HG03442 (cell line): ENCODE results near the gene PPFIA2.
"Not testable (repeated sequence)": the region's sequence is repeated elsewhere in the genome, so short reads cannot be mapped to it uniquely, and the experiment has no call there.

Experiments used
- ATAC-seq: cut with Tn5 transposase; IDR thresholded peaks from one replicate; pipeline ENCODE4 v1.9.1; 2021; ENCODE audit warnings: mild to moderate bottlenecking, moderate library complexity; ENCODE audit not compliant: unreplicated experiment

Gene PPFIA2

DNA sequence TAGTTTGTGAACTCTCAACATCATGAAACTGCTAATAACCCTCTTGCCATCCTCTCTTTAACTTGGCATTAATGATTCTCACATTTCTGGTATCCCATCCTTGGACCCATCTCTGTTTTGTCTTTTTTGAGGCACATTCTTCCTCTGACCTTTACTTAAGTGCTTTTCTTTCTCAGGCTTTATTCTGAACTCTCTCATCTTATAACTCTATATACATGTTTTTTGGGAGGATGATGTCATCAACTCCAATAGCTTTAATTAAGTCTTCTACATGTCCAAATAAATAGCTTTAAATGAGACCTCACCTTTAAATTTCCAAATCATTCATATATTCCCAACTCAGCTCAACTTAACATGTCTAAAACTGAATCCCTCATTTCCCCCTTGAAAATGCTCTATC, 88.4 kb downstream of the PPFIA2 start:
- no peak for ATAC-seq

DNA sequence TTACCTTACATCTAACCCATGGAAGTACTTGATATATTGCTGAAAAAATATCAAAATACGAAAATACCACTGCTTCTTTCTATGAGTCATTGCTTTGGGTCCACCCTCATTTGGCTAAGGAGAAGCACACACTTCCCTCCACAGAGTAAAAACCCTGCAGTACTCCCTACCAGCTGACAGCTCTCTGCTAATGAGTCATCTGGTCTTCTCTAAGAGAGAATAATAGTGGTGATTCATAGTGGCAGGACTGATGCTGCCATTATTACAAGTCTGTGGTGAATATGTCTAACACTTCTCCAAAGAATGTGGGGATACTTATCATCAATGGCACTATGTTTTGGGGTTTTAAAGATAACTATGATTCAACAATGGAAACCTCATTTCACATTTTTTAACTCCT, 90.7 kb downstream of the PPFIA2 start:
- ATAC-seq = peak; percentile 100

DNA sequence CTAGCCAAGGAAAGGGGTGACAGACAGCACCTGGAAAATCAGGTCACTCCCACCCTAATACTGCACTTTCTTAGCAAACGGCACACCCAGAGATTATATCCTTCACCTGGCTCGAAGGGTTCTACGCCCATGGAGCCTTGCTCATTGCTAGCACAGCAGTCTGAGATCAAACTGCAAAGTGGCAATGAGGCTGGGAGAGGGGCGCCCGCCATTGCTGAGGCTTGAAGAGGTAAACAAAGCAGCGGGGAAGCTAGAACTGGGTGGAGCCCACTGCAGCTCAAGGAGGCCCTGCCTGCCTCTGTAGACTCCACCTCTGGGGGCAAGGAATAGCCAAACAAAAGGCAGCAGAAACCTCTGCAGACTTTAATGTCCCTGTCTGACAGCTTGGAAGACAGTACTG, 99.8 kb downstream of the PPFIA2 start:
- ATAC-seq = not testable (repeated sequence)

DNA sequence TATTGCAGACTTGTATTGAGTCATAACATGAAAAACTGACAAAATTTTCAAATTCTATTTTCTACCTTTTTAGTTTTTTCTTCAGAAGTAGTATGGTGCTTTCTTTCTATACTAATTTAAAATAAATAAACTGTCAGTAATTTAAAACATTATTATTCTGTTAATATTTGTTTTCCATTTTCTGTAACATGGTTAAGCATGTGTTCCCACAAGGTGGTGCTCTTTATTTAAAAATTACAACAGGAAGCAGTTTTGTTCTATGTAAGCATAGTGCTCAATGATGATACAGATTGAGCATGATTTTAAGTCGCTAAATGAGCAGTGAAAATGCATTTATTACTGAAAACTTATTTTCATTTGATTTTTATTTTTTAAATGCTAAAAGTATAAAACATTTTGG, 114.6 kb downstream of the PPFIA2 start:
- ATAC-seq = peak; percentile 67

DNA sequence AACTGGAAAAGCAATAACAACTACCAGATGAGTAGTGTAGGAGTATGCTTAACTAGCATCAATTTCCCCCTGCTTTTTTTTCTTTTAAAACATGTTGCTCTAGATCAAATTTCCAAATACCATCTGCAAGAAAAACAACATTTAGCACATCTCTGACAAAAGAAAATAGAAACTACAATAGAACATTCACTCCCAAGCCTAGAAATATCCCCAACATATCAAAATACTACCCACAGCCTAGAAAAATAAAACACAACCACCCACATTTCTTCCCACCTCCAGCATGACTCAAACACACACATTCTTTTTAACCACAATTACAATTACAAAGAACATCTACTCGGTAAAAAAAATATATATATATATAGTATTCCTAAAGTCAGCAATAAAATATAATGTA, 120.0 kb downstream of the PPFIA2 start:
- no peak for ATAC-seq

DNA sequence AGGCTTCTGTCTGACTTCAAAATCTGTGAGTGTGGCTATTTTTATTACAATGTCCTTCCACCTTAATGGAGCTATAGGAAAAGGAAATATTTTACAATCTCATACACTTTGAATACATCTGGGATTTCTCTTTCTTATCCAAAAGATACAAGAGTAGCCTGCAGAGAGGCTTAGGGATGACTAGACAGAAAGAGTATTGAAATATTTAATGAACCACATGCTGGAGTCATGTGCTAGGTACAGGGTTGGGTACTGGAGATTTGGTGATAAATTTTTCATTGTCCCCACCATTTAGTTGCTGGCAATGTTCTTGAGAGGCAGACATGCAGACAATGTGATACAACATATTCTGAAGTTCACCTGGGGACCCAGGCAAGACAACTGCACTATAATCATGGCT, 126.0 kb downstream of the PPFIA2 start:
- ATAC-seq = no peak

DNA sequence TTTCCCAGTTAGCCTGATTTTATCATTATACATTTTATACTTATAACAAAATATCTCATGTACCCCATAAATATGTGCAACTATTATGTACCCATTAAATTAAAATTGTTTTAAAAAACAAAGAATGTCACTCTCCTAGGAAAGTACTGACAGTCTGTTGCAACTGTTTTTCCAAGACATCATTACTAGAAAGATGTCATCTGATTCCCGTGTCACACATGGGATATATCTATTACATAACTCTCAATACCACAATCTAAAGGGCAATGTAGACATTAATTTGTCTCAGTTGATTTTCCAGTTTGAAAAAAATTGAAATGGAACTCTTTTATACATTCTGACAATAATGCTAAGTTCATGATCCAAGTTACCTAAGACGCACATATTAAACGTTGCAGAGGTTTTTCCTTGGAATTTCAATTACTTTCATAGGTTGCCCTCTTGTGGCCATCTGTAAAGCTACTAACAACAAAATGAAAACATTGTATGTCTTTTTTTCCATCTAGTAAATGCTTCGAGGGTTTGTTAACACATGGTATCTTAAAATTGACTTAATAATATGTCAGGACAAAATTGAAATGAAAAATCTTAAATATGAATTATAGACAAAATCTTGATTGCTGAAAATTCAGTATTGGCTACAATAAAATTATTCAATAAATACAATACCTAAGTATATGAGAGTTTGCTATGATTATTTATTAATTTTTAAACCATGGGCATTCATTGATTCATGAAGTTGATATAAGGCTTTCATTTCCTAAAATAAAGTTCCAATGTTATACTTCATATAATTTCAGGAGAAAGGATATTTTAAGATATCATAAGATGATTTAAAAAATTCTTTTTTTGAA, 131.6 kb downstream of the PPFIA2 start:
- no peak for ATAC-seq

DNA sequence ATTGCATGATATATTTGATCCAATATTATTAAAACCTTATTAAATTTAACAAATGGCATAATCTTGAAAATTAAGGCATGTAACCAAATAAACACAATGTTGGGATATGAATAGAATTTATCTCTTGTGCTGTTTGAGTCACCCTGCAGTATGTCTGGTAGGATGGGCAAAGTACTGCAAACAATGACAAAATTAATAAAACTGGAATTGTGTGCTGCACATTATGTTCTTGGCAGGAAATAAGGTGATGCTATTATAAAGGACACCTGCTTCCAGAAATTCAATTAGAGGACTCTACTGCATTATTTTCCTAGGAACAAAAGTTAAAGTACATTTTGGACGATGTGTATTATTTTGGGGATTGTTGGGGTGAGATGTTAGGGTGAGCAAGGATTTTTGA, 132.7 kb downstream of the PPFIA2 start:
- ATAC-seq = no peak

DNA sequence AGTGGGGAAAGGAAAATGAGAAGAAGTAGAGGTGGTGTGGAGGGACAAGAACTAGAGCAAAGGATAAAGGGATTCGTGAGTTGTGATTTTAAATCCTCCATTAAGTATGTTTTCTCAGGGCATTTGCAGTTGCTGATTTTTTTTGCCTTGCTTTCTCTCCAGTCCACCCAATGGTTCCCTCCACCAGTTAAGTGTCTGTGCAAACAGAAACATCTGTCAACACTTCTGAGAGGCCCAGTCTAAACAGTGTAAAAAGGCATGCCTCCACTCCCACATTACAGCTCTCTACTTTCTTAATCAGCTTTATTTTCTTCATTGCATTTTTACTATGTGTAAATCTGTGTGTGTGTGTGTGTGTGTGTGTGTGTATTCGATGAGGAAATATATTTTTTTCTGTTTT, 141.2 kb downstream of the PPFIA2 start:
- no peak for ATAC-seq

DNA sequence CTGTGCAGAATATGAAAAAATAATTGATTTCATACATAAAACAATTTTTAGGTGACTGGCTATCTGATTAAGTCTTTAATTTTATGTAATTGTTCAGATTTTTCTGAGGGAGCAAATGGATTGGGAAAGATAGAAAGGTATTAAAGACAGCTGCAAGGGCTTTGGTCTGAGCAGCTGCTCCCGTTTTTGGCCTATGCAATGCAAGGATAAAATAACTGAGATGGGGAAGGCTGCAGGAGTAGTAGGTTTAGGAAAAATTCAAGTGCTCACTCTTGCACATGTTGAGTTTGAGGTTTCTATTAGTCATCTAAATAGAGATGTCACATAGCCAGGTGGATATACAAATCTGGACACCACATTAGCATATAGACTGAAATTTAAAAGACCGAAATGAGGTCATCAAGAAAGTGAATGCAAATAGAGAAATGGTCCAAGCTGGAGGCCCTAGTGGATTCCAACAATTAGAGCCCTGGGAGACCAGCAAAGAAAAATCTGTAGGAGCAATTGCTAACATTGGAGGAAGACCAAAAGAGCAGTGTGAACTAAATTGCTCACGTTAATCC, 144.0 kb downstream of the PPFIA2 start:
- ATAC-seq = no peak

DNA sequence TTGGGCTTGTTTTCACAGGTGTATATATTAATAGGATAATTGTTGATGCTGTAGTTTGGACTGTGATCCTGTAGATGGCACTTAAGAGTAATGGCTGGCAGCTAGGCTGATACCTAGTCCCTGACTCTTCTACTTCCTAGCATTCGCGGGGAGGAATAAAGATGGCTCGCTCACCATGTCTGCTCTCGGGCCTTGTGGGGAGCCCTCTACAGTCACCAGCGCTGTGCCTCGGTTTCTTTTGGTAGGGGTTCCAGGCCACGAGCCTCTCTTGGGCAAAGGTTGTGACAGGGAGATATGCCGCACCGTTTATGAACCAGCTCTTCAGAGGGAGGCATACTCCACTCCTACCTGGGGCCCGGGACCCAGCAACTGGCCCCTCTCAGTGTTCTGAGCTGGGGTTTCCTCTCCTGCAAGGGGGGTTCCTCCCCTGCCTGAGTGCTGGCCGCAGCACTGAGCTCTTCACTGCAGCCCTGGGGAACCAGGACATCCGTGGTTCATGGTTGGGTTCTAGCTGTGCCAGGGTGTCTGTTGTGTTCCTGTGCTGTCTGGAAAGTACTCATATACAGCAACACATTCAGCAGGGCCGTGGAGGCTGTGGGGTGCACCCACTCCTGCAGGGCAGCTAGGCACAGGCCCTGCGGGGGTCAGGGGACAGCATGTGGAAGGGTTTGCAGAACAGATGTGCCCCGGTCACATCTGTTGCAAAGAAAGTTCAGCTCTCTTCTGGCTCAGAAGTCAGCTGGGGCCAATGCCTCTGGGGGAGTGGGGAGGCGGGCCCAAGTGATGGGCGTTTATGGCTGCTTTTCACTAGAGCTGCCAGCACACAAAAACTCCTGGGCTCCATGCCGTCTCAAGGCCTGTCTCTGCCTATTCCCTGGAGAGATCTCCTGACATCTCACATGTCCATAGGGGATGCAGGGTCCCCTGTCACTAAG, 147.9 kb downstream of the PPFIA2 start:
- ATAC-seq = peak; percentile 83

DNA sequence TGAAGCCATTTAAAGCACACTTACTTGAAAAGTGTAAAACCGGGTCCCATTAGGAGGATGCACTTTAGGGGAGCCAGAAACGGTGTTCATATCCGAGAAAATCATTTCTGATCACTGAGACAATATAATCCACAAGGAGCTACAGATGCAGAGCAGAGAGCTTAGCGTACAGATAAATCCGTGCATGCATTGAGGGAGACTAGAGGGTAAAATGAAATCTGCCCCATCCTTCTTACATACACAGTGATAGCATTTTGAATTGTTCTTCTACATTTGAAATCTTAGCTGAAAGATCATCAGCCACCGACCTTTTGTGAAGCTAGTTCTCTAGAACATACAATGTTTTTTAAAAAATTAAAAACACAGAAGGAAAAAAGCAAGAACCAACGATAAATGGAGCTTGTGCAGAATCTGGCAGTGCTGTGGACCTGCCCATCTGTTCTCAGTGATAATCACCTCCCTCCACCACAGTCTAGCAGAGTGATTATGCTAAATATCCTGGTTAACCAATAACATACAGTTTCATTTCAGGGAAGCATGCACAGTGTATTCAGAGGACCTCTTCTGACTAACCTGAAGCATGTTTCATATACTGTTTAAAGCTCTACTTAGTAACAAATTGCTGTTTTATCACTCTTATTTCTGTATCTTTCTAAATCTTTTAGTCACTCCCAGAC, 161.1 kb downstream of the PPFIA2 start:
- ATAC-seq = no peak

DNA sequence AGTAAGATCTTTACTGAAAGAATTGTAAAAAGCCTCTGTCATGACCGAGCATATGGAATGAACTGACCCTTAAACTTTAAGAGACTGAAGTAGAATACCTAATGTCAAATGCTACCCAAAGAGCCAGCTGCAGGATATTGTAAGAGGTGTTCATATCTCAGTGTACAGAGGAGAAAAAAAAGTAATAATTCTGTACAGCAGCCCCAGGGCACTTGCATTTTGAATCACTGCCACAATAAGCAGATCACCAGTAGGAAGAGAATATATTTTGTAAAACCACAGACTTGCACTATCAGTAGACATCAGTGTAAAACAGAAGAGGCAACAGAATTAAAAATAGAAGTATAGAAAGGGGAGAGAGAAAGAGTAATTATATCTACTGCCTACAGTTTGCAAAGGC, 162.6 kb downstream of the PPFIA2 start:
- ATAC-seq = no peak

DNA sequence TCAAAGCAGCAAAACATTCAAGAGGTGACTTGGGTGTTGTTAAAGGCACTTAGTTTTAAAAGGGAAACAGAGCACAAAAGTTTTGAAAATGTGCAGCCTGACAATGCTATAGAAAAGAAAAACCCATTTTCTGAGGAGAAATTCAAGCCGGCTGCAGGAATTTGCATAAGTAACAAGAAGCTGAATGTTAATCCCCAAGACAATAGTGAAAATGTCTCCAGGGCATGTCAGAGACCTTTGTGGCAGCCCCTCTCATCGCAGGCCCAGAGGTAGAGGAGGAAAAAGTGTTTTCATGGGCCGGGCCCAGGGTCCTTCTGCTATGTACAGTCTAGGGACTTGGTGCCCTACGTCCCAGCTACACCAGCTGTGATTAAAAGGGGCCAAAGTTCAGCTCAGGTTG, 167.9 kb downstream of the PPFIA2 start:
- no peak for ATAC-seq

DNA sequence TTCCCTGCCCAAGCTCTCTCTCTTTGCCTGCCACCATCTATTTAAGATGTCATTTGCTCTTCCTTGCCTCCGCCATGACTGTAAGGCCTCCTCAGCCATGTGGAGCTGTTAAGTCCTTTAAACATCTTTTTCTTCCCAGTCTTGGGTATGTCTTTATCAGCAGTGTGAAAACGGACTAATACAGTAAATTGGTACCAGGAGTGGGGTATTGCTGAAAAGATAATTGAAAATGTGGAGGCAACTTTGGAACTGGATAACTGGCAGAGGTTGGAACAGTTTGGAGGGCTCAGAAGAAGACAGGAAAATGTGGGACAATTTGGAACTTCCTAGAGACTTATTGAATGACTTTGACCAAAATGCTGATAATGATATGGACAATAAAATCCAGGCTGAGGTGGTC, 168.4 kb downstream of the PPFIA2 start:
- not testable (repeated sequence) for ATAC-seq

DNA sequence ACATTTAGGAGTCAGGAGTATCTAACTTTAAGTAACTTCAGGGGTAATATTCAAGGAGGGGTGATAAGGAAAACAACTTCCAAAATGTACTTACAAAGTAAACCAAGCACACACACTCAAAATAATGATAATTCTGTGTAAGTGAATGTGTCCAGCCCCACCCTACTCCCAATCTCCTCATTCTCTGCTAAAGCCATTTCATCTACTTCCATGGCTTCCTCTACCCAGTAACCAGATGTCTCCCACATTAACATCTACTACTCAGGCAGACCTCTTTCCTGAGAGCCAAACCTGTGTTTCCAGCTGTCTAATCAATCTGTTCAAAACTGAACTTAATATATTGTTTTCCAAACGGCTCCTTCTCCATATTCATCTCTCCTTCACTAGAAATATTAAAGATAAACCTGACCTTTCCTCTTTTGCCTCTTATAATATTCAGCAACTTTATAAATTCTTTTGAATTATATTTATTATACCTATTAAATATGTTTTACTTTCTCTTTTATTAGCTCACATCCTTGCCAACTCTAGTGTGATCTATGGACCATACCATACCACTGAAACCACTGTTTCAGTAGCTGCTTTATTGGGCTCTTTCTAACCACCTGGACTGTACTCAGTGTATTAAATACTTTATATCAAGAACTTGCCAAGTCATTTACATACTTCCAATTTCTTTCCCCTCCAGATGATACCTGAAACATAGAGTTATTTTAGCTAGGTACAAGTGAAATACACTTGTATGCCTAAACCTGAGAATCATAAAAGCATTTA, 170.7 kb downstream of the PPFIA2 start:
- ATAC-seq = no peak

DNA sequence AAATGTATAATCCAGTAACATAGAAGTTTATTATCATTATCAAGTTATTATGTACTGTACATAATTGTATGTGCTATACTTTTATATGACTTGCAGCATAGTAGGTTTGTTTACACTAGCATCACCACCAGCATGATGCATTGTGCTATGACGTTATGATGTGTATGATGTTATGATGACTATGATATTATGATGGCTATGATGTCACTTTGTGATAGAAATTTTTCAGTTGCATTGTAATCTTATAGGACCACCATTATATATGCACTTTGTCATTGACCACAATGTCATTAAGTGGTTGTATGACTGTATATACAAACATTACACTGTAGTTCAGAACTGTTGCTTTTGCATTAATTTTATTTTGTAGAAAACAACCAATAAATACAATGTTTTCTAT, 173.4 kb downstream of the PPFIA2 start:
- no peak for ATAC-seq

DNA sequence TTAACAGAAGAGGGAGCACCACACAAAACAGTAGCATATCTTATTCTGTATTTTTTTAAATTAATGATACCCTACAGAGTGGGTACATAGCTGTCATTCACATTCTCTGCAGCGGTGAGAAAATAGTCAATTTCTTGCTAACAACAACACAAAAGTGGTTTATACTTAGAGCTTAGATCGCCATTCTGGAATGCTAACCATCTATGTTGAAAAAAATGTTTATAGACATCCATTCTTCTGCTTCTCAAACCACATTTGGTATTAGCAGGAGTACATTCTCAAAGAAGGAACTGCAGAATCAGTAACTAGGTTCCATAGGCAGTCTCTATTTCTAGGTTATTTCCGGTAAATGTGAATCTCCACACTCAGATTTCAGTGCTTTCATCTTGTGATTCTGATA, 185.9 kb downstream of the PPFIA2 start:
- ATAC-seq = no peak

DNA sequence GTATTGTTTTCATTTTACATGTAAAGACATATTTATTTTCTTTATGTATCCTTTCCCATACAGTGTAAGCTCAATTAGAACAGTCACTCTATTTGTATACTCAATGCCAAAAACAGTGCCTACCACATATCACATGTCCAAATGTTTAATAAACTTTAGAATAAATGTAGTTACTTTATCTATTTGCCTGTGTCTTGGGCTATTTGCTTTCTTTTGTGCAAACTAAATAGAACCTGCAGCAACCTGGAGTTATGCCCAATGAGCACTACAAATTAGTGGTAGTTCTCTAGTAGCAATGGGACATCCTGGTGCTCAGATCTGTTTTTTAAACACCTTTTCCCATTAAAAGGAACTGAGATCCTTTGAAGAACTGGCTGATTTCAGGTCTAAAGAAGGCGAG, 186.7 kb downstream of the PPFIA2 start:
- no peak for ATAC-seq

DNA sequence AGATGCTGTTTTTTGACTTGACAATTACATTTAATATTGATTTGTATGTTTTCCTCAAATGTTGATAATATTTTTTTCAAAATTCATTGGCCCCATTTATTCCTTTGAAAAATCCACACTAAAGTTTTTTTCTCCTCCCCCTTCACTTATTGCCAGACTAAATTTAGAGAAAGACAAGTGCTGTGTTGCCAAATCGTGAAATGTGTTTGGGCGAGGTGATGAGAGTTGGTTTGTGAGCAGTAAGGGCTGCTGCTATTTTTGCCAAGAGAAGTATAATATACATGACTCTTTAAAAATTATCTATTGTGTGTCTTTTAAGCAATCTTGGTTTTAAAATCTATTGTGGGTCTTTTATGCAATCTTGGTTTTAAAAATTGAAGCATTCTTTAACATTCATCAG, 188.9 kb downstream of the PPFIA2 start:
- ATAC-seq = no peak
